CD4-positive, alpha-beta T cell (primary cell): ENCODE measurements around the gene CDH18. TPM values are rescaled to one million over a fixed set of nuclear protein-coding genes. Genes with fewer than 3 reads are reported as not detected.

Experiments
- ATAC-seq: fragments of 200-7000 bp; cut with Tn5 transposase; one replicate; pipeline ENCODE4 v1.10.0; 2022; ENCODE audit warnings: mild to moderate bottlenecking; ENCODE audit not compliant: poor library complexity
- CTCF ChIA-PET: fragments of 350-600 bp; sonication (Branson Sonifier 250); formaldehyde crosslinking; loops from one replicate; lab custom pipeline; 2021; ENCODE audit warnings: antibody characterized with exemption, inconsistent platforms; lab: Charles Lee
- POLR2A ChIA-PET: fragments of 350-600 bp; sonication (Branson Sonifier 250); formaldehyde crosslinking; loops from one replicate; lab custom pipeline; 2021; ENCODE audit warnings: antibody characterized with exemption, inconsistent platforms; lab: Charles Lee
- DNase-seq, 14 experiments: peaks; one replicate each; pipeline ENCODE4 v3.0.0-alpha.2; 2013 to 2020; ENCODE audit warnings: mixed read lengths in 2 of 14
- H3K27ac ChIP-seq, 2 donors: one replicate each; pipeline versions ENCODE4 v1.5.1 to v1.7.0; 2013; ENCODE audit warnings: low read length in 2 of 2, low read depth in 1 of 2, mild to moderate bottlenecking in 1 of 2
- H3K27me3 ChIP-seq, 2 experiments: 1 replicate in 1 of 2; 2 replicates in 1 of 2; pipeline versions ENCODE4 v1.6.1 to v1.7.0; 2013; ENCODE audit warnings: low read length in 2 of 2, control low read depth in 1 of 2, mild to moderate bottlenecking in 1 of 2, moderate library complexity in 1 of 2; ENCODE audit not compliant: insufficient read depth in 2 of 2, control insufficient read depth in 1 of 2
- H3K36me3 ChIP-seq: one replicate; pipeline ENCODE4 v1.6.1; 2013; ENCODE audit warnings: low read length, control low read depth; ENCODE audit not compliant: insufficient read depth
- H3K4me1 ChIP-seq: one replicate; pipeline ENCODE4 v1.6.1; 2013; ENCODE audit warnings: low read length, control low read depth; ENCODE audit not compliant: insufficient read depth
- H3K4me3 ChIP-seq: one replicate; pipeline ENCODE4 v1.5.1; 2013; ENCODE audit warnings: mild to moderate bottlenecking, low read length, moderate library complexity
- H3K9me3 ChIP-seq, 2 experiments: 1 replicate in 1 of 2; 2 replicates in 1 of 2; pipeline versions ENCODE4 v1.6.1 to v1.7.0; 2013; ENCODE audit warnings: low read length in 2 of 2, mild to moderate bottlenecking in 2 of 2, control low read depth in 1 of 2, moderate library complexity in 1 of 2; ENCODE audit not compliant: control insufficient read depth in 1 of 2, insufficient read depth in 1 of 2
- H3K27ac Mint-ChIP-seq: one replicate; pipeline ENCODE4 v1.8.0; 2020; ENCODE audit warnings: mixed read lengths
- H3K27me3 Mint-ChIP-seq: one replicate; pipeline ENCODE4 v1.8.0; 2021; ENCODE audit warnings: mixed read lengths
- H3K36me3 Mint-ChIP-seq: one replicate; pipeline ENCODE4 v1.8.0; 2021; ENCODE audit warnings: low read depth, mixed read lengths
- H3K4me1 Mint-ChIP-seq: one replicate; pipeline ENCODE4 v1.8.0; 2021; ENCODE audit warnings: low read depth, mixed read lengths
- H3K4me3 Mint-ChIP-seq: one replicate; pipeline ENCODE4 v1.8.0; 2020; ENCODE audit warnings: mild to moderate bottlenecking, mixed read lengths
- H3K9me3 Mint-ChIP-seq: one replicate; pipeline ENCODE4 v1.8.0; 2020; ENCODE audit warnings: mixed read lengths
- intact Hi-C, 2 experiments: fragments of 100-400 bp; cut with DNase I in 1 of 2; cut with micrococcal nuclease in 1 of 2; formaldehyde crosslinking; loops; one replicate each; pipeline versions ENCODE4 v1.15.1 to v1.9.0; 2023 to 2025; cut with DNase I, micrococcal nuclease
- total RNA-seq, 174 experiments: library from RNA in 2 of 174; stranded (reverse) in 2 of 174; gene quantifications; one replicate each; pipeline ENCODE4 v1.2.3 and lab custom pipeline; 2021 to 2026
- TF ChIP-seq, protein P1 (sequence below): fragments of 200-600 bp; IDR thresholded peaks from one replicate; pipeline ENCODE4 v1.8.0; 2022; ENCODE audit warnings: antibody characterized with exemption, mild to moderate bottlenecking

CDH18 gene
- total RNA-seq, 2 experiments from 2014 or later = not detected

DNA sequence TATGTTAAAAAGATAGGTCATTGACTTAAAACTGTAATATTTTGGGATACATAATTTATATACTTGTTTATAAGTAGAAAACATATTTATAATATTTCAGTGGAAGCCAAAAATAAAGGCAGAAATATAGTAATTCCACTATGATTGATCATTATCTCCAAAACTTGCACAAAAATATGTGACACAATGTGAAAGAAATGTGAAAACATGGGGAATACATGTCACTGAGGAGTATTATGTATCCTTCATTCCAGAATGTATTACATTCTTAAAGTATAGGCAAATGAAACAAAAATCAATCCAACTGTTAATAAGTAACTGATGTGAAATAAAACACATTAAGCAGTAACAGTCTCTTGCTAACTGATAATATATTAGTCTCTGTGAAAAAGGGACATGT lies 236.7 kb downstream of the CDH18 start:
- H3K36me3 Mint-ChIP-seq = no peaks in the 10 kb centered on the region
- H3K4me3 ChIP-seq = no peak overlapping the region
- H3K4me1 ChIP-seq = no peaks in the 10 kb centered on the region
- no peak overlapping the region for H3K27ac Mint-ChIP-seq
- H3K27me3 Mint-ChIP-seq = no peaks in the 10 kb centered on the region
- ATAC-seq = no peak
- POLR2A ChIA-PET = no interaction called here
- TF ChIP-seq, protein P1, sequence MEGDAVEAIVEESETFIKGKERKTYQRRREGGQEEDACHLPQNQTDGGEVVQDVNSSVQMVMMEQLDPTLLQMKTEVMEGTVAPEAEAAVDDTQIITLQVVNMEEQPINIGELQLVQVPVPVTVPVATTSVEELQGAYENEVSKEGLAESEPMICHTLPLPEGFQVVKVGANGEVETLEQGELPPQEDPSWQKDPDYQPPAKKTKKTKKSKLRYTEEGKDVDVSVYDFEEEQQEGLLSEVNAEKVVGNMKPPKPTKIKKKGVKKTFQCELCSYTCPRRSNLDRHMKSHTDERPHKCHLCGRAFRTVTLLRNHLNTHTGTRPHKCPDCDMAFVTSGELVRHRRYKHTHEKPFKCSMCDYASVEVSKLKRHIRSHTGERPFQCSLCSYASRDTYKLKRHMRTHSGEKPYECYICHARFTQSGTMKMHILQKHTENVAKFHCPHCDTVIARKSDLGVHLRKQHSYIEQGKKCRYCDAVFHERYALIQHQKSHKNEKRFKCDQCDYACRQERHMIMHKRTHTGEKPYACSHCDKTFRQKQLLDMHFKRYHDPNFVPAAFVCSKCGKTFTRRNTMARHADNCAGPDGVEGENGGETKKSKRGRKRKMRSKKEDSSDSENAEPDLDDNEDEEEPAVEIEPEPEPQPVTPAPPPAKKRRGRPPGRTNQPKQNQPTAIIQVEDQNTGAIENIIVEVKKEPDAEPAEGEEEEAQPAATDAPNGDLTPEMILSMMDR = no peak
- no peak overlapping the region for H3K4me3 Mint-ChIP-seq
- peaks cover 18% of the 10 kb centered on the region for H3K9me3 Mint-ChIP-seq
- H3K27me3 ChIP-seq = no peaks in the 10 kb centered on the region
- CTCF ChIA-PET = no interaction called here
- DNase-seq = no peak
- no peak overlapping the region for H3K27ac ChIP-seq
- no peaks in the 10 kb centered on the region for H3K36me3 ChIP-seq
- peaks cover 0 to 8% of the 10 kb centered on the region in 2 experiments for H3K9me3 ChIP-seq
- H3K4me1 Mint-ChIP-seq = no peaks in the 10 kb centered on the region
- intact Hi-C loops = no loop called here

DNA sequence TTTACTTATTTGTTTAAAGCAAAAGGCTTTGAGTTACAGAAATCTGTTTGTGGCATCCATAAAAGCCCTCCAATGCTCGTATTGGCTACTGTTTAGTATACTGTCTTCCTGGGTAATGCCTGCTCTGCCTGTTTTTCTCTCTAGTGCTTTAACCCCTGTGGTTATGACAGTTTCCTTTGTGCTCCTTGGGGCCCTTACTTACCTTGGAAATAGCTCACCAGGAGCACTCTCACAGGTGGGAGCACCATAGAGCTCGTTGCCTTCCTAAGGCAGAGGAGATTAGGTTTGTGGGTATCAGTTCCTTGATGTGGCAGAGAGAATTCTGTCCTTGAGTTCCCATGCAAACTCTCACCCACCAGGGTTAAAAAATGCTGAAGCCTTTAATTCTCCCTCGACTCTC lies 242.8 kb downstream of the CDH18 start:
- ChIA-PET CTCF (no interaction called here), POLR2A (no interaction called here)
- no peak overlapping the region for H3K4me3 ChIP-seq
- H3K4me1 ChIP-seq = no peaks in the 10 kb centered on the region
- H3K9me3 Mint-ChIP-seq = peaks cover 4% of the 10 kb centered on the region
- no peak overlapping the region for H3K27ac Mint-ChIP-seq
- no peaks in the 10 kb centered on the region for H3K4me1 Mint-ChIP-seq
- peaks cover 0 to 2% of the 10 kb centered on the region in 2 experiments for H3K9me3 ChIP-seq
- H3K36me3 ChIP-seq = no peaks in the 10 kb centered on the region
- no peaks in the 10 kb centered on the region for H3K27me3 Mint-ChIP-seq
- no peaks in the 10 kb centered on the region for H3K36me3 Mint-ChIP-seq
- H3K4me3 Mint-ChIP-seq = no peak overlapping the region
- TF ChIP-seq, protein P1 = no peak
- intact Hi-C loops = no loop called here
- H3K27me3 ChIP-seq = no peaks in the 10 kb centered on the region
- DNase-seq = no peak
- no peak overlapping the region for H3K27ac ChIP-seq
- no peak for ATAC-seq

GRCh38 chr5:19739671-19740070 lies 248.3 kb downstream of the CDH18 start:
- Mint-ChIP-seq H3K27me3 (no peaks in the 10 kb centered on the region), H3K9me3 (peaks cover 14% of the 10 kb centered on the region), H3K4me1 (no peaks in the 10 kb centered on the region), H3K27ac (no peak overlapping the region), H3K4me3 (no peak overlapping the region), H3K36me3 (no peaks in the 10 kb centered on the region)
- ChIA-PET POLR2A (no interaction called here), CTCF (no interaction called here)
- Histone ChIP-seq H3K4me3 (no peak overlapping the region), H3K9me3 (peaks cover 0 to 4% of the 10 kb centered on the region in 2 experiments), H3K36me3 (no peaks in the 10 kb centered on the region), H3K27me3 (no peaks in the 10 kb centered on the region), H3K27ac (no peak overlapping the region), H3K4me1 (no peaks in the 10 kb centered on the region)
- TF ChIP-seq, protein P1 = no peak
- DNase-seq (no peak), ATAC-seq (no peak)
- intact Hi-C loops = no loop called here
